K562 (cell line): Measurements from ENCODE around the gene ZNF488. TPM values are rescaled to one million over a fixed set of nuclear protein-coding genes. Genes with fewer than 3 reads are reported as not detected.

Source experiments
- ATAC-seq: fragments of 200-7000 bp; cut with Tn5 transposase; 3 replicates; pipeline ENCODE4 v1.9.1; 2020; ENCODE audit warnings: moderate library complexity
- BruUV-seq: library from RNA; stranded (reverse); fragments of 400-500 nt; replicated peaks from 2 replicates; lab custom pipeline; 2021; lab: Mats Ljungman, UMichigan
- CTCF ChIA-PET: fragments of 300-600 bp; formaldehyde crosslinking; extraction: SDS; loops from one replicate; lab custom pipeline; 2021; ENCODE audit warnings: low intra/inter-chr PET ratio; lab: Yijun Ruan, JAX
- POLR2A ChIA-PET: fragments of 300-600, 350-650 bp; sonication (Branson Sonifier 250); formaldehyde crosslinking; extraction: SDS; loops from one replicate; lab custom pipeline; 2021; ENCODE audit warnings: antibody characterized with exemption, inconsistent platforms; lab: Yijun Ruan, JAX
- DNase-seq, 4 experiments: peaks; one replicate each; pipeline versions ENCODE4 v3.0.0 to v3.0.0-alpha.2; 2011 to 2018; ENCODE audit warnings: low spot score in 3 of 4, mixed read lengths in 3 of 4; ENCODE audit errors: extremely low read depth in 1 of 4
- FAIRE-seq: peaks from 2 replicates; lab custom pipeline; 2011; peaks lifted over from hg19 to GRCh38; lab: Jason Lieb, UNC
- H2AFZ ChIP-seq: 2 replicates; pipeline ENCODE4 v1.6.0; 2011; ENCODE audit warnings: low read depth, low read length, control low read depth, inconsistent platforms
- H3K27ac ChIP-seq: fragments of 200-600 bp; 3 replicates; pipeline ENCODE4 v1.8.0; 2011; ENCODE audit warnings: low read depth, mild to moderate bottlenecking, control low read depth, inconsistent platforms, low read length, moderate library complexity, mixed read lengths; ENCODE audit errors: extremely low read depth
- H3K27me3 ChIP-seq, 2 experiments: fragments of 300-600 bp in 1 of 2; 2 replicates in 1 of 2; 3 replicates in 1 of 2; pipeline versions ENCODE4 v1.6.0 to v1.8.0; 2011; ENCODE audit warnings: inconsistent platforms in 2 of 2, low read length in 2 of 2, mild to moderate bottlenecking in 1 of 2, mixed read lengths in 1 of 2, moderate library complexity in 1 of 2; ENCODE audit not compliant: control insufficient read depth in 2 of 2, insufficient read depth in 2 of 2
- H3K36me3 ChIP-seq: fragments of 300-600 bp; 3 replicates; pipeline ENCODE4 v1.8.0; 2011; ENCODE audit warnings: mild to moderate bottlenecking, low read length, inconsistent platforms; ENCODE audit not compliant: control insufficient read depth, insufficient read depth
- H3K4me1 ChIP-seq, 2 experiments: fragments of 200-600 bp in 1 of 2; replicated peaks in 1 of 2; 2 replicates in 1 of 2; 3 replicates in 1 of 2; pipeline versions ENCODE4 v1.5.1 to v1.8.0; 2011; ENCODE audit warnings: inconsistent platforms in 2 of 2, low read length in 2 of 2, mild to moderate bottlenecking in 1 of 2, mixed read lengths in 1 of 2, moderate library complexity in 1 of 2; ENCODE audit not compliant: control insufficient read depth in 2 of 2, insufficient read depth in 2 of 2
- H3K4me2 ChIP-seq: 2 replicates; pipeline ENCODE4 v1.6.1; 2011; ENCODE audit warnings: low read length, control low read depth, inconsistent platforms, mixed read lengths; ENCODE audit not compliant: insufficient read depth
- H3K4me3 ChIP-seq: fragments of 200-600 bp; sonication (generic), shearing (Covaris generic); 2 replicates; pipeline ENCODE4 v1.5.1; 2016; ENCODE audit warnings: control low read depth, inconsistent platforms
- H3K79me2 ChIP-seq: fragments of 200-600 bp; 3 replicates; pipeline ENCODE4 v1.8.0; 2011; ENCODE audit warnings: low read length, inconsistent platforms; ENCODE audit not compliant: control insufficient read depth, insufficient read depth
- H3K9ac ChIP-seq, 2 experiments: 2 replicates each; pipeline versions ENCODE4 v1.6.0 to v1.6.1; 2011; ENCODE audit warnings: low read depth in 2 of 2, low read length in 2 of 2, control low read depth in 1 of 2, inconsistent platforms in 1 of 2, mild to moderate bottlenecking in 1 of 2, mixed read lengths in 1 of 2; ENCODE audit not compliant: insufficient read depth in 1 of 2
- H3K9me1 ChIP-seq: one replicate; pipeline ENCODE4 v1.6.0; 2011; ENCODE audit warnings: inconsistent platforms, mild to moderate bottlenecking, low read length, moderate library complexity; ENCODE audit not compliant: control insufficient read depth, insufficient read depth
- H3K9me3 ChIP-seq: replicated peaks from 2 replicates; pipeline ENCODE4 v1.5.1; 2011; ENCODE audit warnings: low read depth, low read length, inconsistent platforms; ENCODE audit not compliant: control insufficient read depth, insufficient read depth
- H4K20me1 ChIP-seq: replicated peaks from 2 replicates; pipeline ENCODE4 v1.6.1; 2011; ENCODE audit warnings: low read length, inconsistent platforms, mixed read lengths; ENCODE audit not compliant: control insufficient read depth, insufficient read depth
- CTCF ChIP-seq, 3 experiments: IDR thresholded peaks in 2 of 3; conservative IDR thresholded peaks in 1 of 3; 2 replicates each; pipeline ENCODE4 v1.5.1; 2011 to 2012; ENCODE audit warnings: low read length in 3 of 3, mild to moderate bottlenecking in 3 of 3, control low read depth in 2 of 3, improper control_type of control experiment in 1 of 3, inconsistent platforms in 1 of 3, low read depth in 1 of 3, mixed read lengths in 1 of 3, moderate library complexity in 1 of 3; ENCODE audit not compliant: insufficient read depth in 2 of 3
- L3MBTL2 ChIP-seq: fragments of 450-650 bp; IDR thresholded peaks from 2 replicates; pipeline ENCODE4 v1.6.1; 2016; ENCODE audit warnings: mild to moderate bottlenecking, moderate library complexity
- MECOM ChIP-seq: fragments of 250-450 bp; sonication (Bioruptor Pico); IDR thresholded peaks from 2 replicates; pipeline ENCODE4 v1.8.0; 2022; ENCODE audit warnings: inconsistent platforms
- NR2C1 ChIP-seq, 2 experiments: fragments of 450-650 bp; IDR thresholded peaks; 2 replicates each; pipeline ENCODE4 v1.6.1; 2017; ENCODE audit warnings: mild to moderate bottlenecking in 2 of 2, antibody characterized with exemption in 1 of 2, inconsistent platforms in 1 of 2, missing compliant biosample characterization in 1 of 2, missing genetic modification characterization in 1 of 2
- THRA ChIP-seq: fragments of 450-650 bp; IDR thresholded peaks from 2 replicates; pipeline ENCODE4 v1.6.1; 2017; ENCODE audit warnings: mild to moderate bottlenecking, moderate library complexity
- WGBS: fragments of 100-300 bp; shearing (Covaris generic); methylation state at CpG from one replicate; pipeline ENCODE4 v1.1.6; 2016; ENCODE audit warnings: low coverage, mixed read lengths; ENCODE audit not compliant: insufficient coverage; ENCODE audit errors: missing lambda C conversion rate; 5-methylcytosine and 5-hydroxymethylcytosine counted together
- in situ Hi-C: fragments of 300-500 bp; cut with MboI; formaldehyde crosslinking; loops from 4 replicates; pipeline ENCODE4 v1.15.0; 2018; ENCODE audit warnings: inconsistent platforms, mixed read lengths
- intact Hi-C: fragments of 100-400 bp; cut with micrococcal nuclease; formaldehyde crosslinking; loops from 2 replicates; pipeline ENCODE4 v1.14.2; 2022
- polyA plus RNA-seq, 8 experiments: library from polyadenylated mRNA; depleted of rRNA in 4 of 8; stranded (reverse) in 5 of 8; unstranded in 3 of 8; fragments of >200 nt; fragmentation: Nextera tagmentation in 2 of 8; fragmentation: Illumina TruSeq in 1 of 8; extraction: Ambion mirVana in 2 of 8; extraction: Trizol in 1 of 8; gene quantifications; 2 replicates each; pipeline versions ENCODE4 v1.2.1 to v1.2.3, GENCODE V29; 2011 to 2014; ENCODE audit warnings: inconsistent platforms in 1 of 8, missing spikeins in 1 of 8
- total RNA-seq, 7 experiments: library from RNA; depleted of rRNA in 6 of 7; stranded (reverse); fragments of >200 nt in 6 of 7; fragmentation: Illumina TruSeq in 2 of 7; extraction: Trizol in 2 of 7; gene quantifications; 2 replicates each; pipeline versions ENCODE4 v1.2.1 to v1.2.3, GENCODE V29; 2011 to 2021; ENCODE audit warnings: low replicate concordance in 1 of 7

Gene ZNF488
- total and polyA plus RNA-seq, 9 of the 15 experiments (the other 6 are each of a cell fraction or from before 2014, with no cell fraction given): 0.03 to 0.09 (median 0.05) TPM; not detected in 3

GRCh38 chr10:47332371-47332770 lies 51.7 kb downstream of the ZNF488 start:
- Histone ChIP-seq H3K36me3 (no peaks in the 10 kb centered on the region), H3K9ac (peak overlapping the region in 1 of 2 experiments; percentile 75; a peak in 2 of 4 replicates), H3K4me3 (no peak overlapping the region), H3K79me2 (no peaks in the 10 kb centered on the region), H3K4me1 (peaks cover 24 to 28% of the 10 kb centered on the region in 2 experiments), H4K20me1 (no peaks in the 10 kb centered on the region), H3K9me3 (no peaks in the 10 kb centered on the region), H3K27ac (no peak overlapping the region), H3K27me3 (no peaks in the 10 kb centered on the region; a peak in 1 of 5 replicates), H2AFZ (peak overlapping the region; percentile 45; the same call in 1 of the 2 replicates), H3K9me1 (no peaks in the 10 kb centered on the region), H3K4me2 (no peak overlapping the region)
- in situ Hi-C loops: no loop called here
- peak; percentile 13; the same call in 2 of the 3 replicates for ATAC-seq
- WGBS: 33% methylated on average over 3 of the region's 3 CpGs
- CTCF ChIA-PET: no interaction called here
- POLR2A ChIA-PET: interaction anchor here (0.6 to 2.2 kb wide), 2 partner anchors 9 to 44 kb away, joined by 4 to 11 read pairs; no protein-coding TSS in a partner anchor
- TF ChIP-seq NR2C1 (IDR thresholded peaks at IDR 0.05) (no peak), NR2C1 (tag; IDR thresholded peaks at IDR 0.05) (no peak), MECOM (no peak), THRA (no peak), CTCF (IDR thresholded peaks at IDR 0.05 in 2 of 3, conservative IDR thresholded peaks at IDR 0.05 in 1 of 3; ENCODE audit: insufficient read depth in 2 of 3, low read depth in 1 of 3, low read length in 3 of 3) (peak in 1 of 3 experiments; percentile 30; a peak in 1 of 6 replicates), L3MBTL2 (no peak)
- BruUV-seq: no TSS peak
- DNase-seq: peak in 1 of 4 experiments; percentile 35
- intact Hi-C loops: no loop called here
- no peak for FAIRE-seq
